Neuronal stem cell (in vitro differentiated cells): Measurements from ENCODE around the gene G2E3.

Experiments used
- DNase-seq: peaks from one replicate; pipeline ENCODE4 v3.0.0-alpha.2; 2013; ENCODE audit warnings: low spot score
- H2AFZ ChIP-seq: one replicate; pipeline ENCODE4 v1.6.1; 2013; ENCODE audit warnings: mild to moderate bottlenecking, low read length, inconsistent platforms
- H2AK5ac ChIP-seq: 2 replicates; pipeline ENCODE4 v1.6.1; 2013; ENCODE audit warnings: low read depth, mild to moderate bottlenecking, inconsistent platforms, low read length, moderate library complexity, mixed read lengths
- H2BK120ac ChIP-seq: 2 replicates; pipeline ENCODE4 v1.6.1; 2013; ENCODE audit warnings: low read depth, mild to moderate bottlenecking, inconsistent platforms, low read length, moderate library complexity, mixed read lengths
- H2BK12ac ChIP-seq: one replicate; pipeline ENCODE4 v1.6.1; 2013; ENCODE audit warnings: low read length, inconsistent platforms
- H2BK15ac ChIP-seq: 2 replicates; pipeline ENCODE4 v1.6.1; 2013; ENCODE audit warnings: mild to moderate bottlenecking, low read length, inconsistent platforms, mixed read lengths
- H2BK5ac ChIP-seq: one replicate; pipeline ENCODE4 v1.6.1; 2013; ENCODE audit warnings: inconsistent platforms, mild to moderate bottlenecking, low read length, moderate library complexity
- H3K14ac ChIP-seq: one replicate; pipeline ENCODE4 v1.6.1; 2013; ENCODE audit warnings: low read length, inconsistent platforms
- H3K18ac ChIP-seq: 2 replicates; pipeline ENCODE4 v1.6.1; 2013; ENCODE audit warnings: low read length, inconsistent platforms
- H3K23ac ChIP-seq: 2 replicates; pipeline ENCODE4 v1.6.1; 2013; ENCODE audit warnings: low read depth, mild to moderate bottlenecking, mixed read lengths, low read length, inconsistent platforms; ENCODE audit not compliant: poor library complexity
- H3K27ac ChIP-seq: replicated peaks from 3 replicates; pipeline ENCODE4 v1.5.1; 2013; ENCODE audit warnings: low read length, inconsistent platforms
- H3K27me3 ChIP-seq, 3 experiments: 2 replicates each; pipeline ENCODE4 v1.6.1; 2013; ENCODE audit warnings: low read length in 3 of 3, mild to moderate bottlenecking in 2 of 3, inconsistent platforms in 1 of 3, low read depth in 1 of 3, mixed read lengths in 1 of 3, moderate library complexity in 1 of 3; ENCODE audit not compliant: control insufficient read depth in 3 of 3, insufficient read depth in 3 of 3
- H3K36me3 ChIP-seq, 2 donors: replicated peaks in 1 of 2; 2 replicates each; pipeline ENCODE4 v1.6.1; 2013; ENCODE audit warnings: low read length in 2 of 2; ENCODE audit not compliant: control insufficient read depth in 2 of 2, insufficient read depth in 2 of 2
- H3K4ac ChIP-seq: 2 replicates; pipeline ENCODE4 v1.6.1; 2013; ENCODE audit warnings: inconsistent platforms, mild to moderate bottlenecking, low read length, moderate library complexity
- H3K4me1 ChIP-seq, 2 donors: 1 replicate in 1 of 2; 2 replicates in 1 of 2; pipeline ENCODE4 v1.6.1; 2013; ENCODE audit warnings: low read length in 2 of 2, low read depth in 1 of 2; ENCODE audit not compliant: control insufficient read depth in 2 of 2, insufficient read depth in 1 of 2
- H3K4me2 ChIP-seq: one replicate; pipeline ENCODE4 v1.6.1; 2013; ENCODE audit warnings: mild to moderate bottlenecking, low read length, inconsistent platforms; ENCODE audit not compliant: insufficient read depth, poor library complexity, severe bottlenecking
- H3K4me3 ChIP-seq, 2 donors: 2 replicates each; pipeline ENCODE4 v1.5.1; 2013; ENCODE audit warnings: low read length in 2 of 2, mild to moderate bottlenecking in 2 of 2, inconsistent platforms in 1 of 2, moderate library complexity in 1 of 2
- H3K79me1 ChIP-seq: one replicate; pipeline ENCODE4 v1.6.1; 2013; ENCODE audit warnings: low read depth, mild to moderate bottlenecking, inconsistent platforms, low read length, moderate library complexity
- H3K9ac ChIP-seq: one replicate; pipeline ENCODE4 v1.6.1; 2013; ENCODE audit warnings: mild to moderate bottlenecking, low read depth, low read length, inconsistent platforms; ENCODE audit not compliant: poor library complexity
- H3K9me3 ChIP-seq, 2 donors: replicated peaks in 1 of 2; 2 replicates each; pipeline versions ENCODE3 to v1.6.1; 2013; ENCODE audit warnings: low read length in 2 of 2, mild to moderate bottlenecking in 2 of 2, inconsistent platforms in 1 of 2, low read depth in 1 of 2, mixed read lengths in 1 of 2, moderate library complexity in 1 of 2; ENCODE audit not compliant: control insufficient read depth in 2 of 2, insufficient read depth in 1 of 2
- H4K8ac ChIP-seq: one replicate; pipeline ENCODE4 v1.6.1; 2013; ENCODE audit warnings: low read depth, mild to moderate bottlenecking, inconsistent platforms, low read length, moderate library complexity
- H4K91ac ChIP-seq: one replicate; pipeline ENCODE4 v1.6.1; 2013; ENCODE audit warnings: low read length, low read depth, mild to moderate bottlenecking, inconsistent platforms; ENCODE audit not compliant: poor library complexity
- WGBS, 2 donors: extraction: QIAGEN DNeasy Blood & Tissue Kit; methylation state at CpG; one replicate each; pipeline ENCODE4 v1.1.7; 2013; ENCODE audit warnings: missing lambda C conversion rate in 2 of 2, mixed read lengths in 1 of 2; ENCODE audit not compliant: insufficient read length in 2 of 2, insufficient replicate concordance in 1 of 2; ENCODE audit errors: extremely low coverage in 2 of 2; 5-methylcytosine and 5-hydroxymethylcytosine counted together

G2E3 gene

DNA sequence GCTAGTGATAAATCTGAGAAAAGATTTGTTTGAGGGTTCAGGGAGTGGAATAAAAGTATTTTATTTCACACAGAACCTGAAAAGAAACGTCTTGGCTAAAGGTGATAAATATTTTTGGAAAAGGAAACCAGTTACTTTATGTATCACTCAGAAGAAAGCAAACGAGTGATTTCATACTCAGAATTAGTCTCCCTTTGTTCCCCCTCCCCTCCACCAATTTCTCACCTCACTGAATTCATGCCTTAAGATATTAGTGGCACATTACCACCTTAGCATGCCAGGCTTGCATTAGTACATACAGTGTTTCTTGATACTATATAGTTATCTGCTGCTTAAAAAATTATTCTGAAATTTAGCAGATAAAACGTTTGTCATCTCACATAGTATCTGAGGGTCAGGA is 28.2 kb downstream of the G2E3 start:
- no peak overlapping the region for H2BK120ac ChIP-seq
- H4K8ac ChIP-seq = no peak overlapping the region
- peaks cover 2 to 86% of the 10 kb centered on the region in 2 donors for H3K36me3 ChIP-seq
- no peak overlapping the region for H2AK5ac ChIP-seq
- H3K4me1 ChIP-seq = no peaks in the 10 kb centered on the region
- no peak overlapping the region for H2BK15ac ChIP-seq
- peaks cover 3 to 27% of the 10 kb centered on the region in 2 donors for H3K9me3 ChIP-seq
- no peak overlapping the region for H3K18ac ChIP-seq
- DNase-seq = no peak
- H3K79me1 ChIP-seq = no peaks in the 10 kb centered on the region
- H2BK5ac ChIP-seq = no peak overlapping the region
- no peak overlapping the region for H3K9ac ChIP-seq
- WGBS, 2 donors = no CpG with 5 or more reads among the region's 3 CpGs
- no peak overlapping the region for H2AFZ ChIP-seq
- no peak overlapping the region for H2BK12ac ChIP-seq
- no peak overlapping the region for H3K14ac ChIP-seq
- no peaks in the 10 kb centered on the region for H3K27me3 ChIP-seq
- H3K4me2 ChIP-seq = no peak overlapping the region
- H4K91ac ChIP-seq = no peak overlapping the region
- no peak overlapping the region for H3K27ac ChIP-seq
- no peak overlapping the region for H3K4me3 ChIP-seq
- no peak overlapping the region for H3K4ac ChIP-seq
- H3K23ac ChIP-seq = no peak overlapping the region

DNA sequence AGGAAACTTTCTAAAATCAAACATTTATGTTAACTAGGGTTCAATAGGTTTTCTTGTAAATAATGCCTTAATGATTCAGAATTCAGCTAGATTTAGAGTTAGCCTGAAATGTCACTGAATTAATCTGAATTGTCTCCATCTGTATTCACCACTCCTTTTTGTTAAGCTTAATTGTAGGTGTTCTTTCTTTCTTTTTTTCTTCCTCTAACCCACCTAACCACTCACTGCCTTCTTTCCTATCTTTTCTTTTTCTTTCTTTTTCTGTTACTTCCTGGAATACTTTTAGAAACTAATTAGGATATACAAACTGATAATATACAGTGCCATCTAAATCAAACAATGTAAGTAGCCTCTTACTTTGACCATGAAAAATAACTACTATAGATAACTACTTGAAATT is 29.9 kb downstream of the G2E3 start:
- Histone ChIP-seq H2AFZ (no peak overlapping the region), H3K4me3 (no peak overlapping the region), H3K14ac (no peak overlapping the region), H3K18ac (no peak overlapping the region), H3K4me2 (no peak overlapping the region), H4K8ac (no peak overlapping the region), H3K4ac (no peak overlapping the region), H2BK5ac (no peak overlapping the region), H3K27me3 (no peaks in the 10 kb centered on the region), H3K4me1 (no peaks in the 10 kb centered on the region), H3K27ac (no peak overlapping the region), H3K79me1 (no peaks in the 10 kb centered on the region), H4K91ac (no peak overlapping the region), H3K36me3 (peaks cover under 1 to 88% of the 10 kb centered on the region in 2 donors), H2BK12ac (no peak overlapping the region), H2BK15ac (no peak overlapping the region), H2BK120ac (no peak overlapping the region), H3K9me3 (peaks cover 2 to 22% of the 10 kb centered on the region in 2 donors), H2AK5ac (no peak overlapping the region), H3K23ac (no peak overlapping the region), H3K9ac (no peak overlapping the region)
- DNase-seq = no peak

DNA sequence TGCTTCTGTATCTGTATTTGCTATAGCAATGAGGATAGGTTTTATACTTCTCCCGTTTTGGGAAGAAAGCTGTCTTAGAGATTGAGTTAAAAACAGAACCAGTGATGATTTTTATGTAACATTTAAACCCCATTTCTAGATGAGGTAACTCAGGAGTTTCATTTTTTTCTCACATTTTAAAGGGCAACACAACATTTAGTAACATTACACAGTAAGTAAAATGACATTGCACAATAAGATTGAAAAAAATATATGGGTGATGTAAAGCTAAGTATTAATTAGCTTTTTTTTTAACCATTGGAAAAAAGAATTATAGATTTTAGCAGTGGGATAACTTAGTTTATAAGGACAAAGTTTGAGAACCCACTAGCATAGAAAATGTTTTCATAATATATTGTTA is 38.0 kb downstream of the G2E3 start:
- H3K4me1 ChIP-seq = no peaks in the 10 kb centered on the region
- H2BK5ac ChIP-seq = no peak overlapping the region
- no CpG with 5 or more reads among the region's 1 CpG for WGBS, 2 donors

DNA sequence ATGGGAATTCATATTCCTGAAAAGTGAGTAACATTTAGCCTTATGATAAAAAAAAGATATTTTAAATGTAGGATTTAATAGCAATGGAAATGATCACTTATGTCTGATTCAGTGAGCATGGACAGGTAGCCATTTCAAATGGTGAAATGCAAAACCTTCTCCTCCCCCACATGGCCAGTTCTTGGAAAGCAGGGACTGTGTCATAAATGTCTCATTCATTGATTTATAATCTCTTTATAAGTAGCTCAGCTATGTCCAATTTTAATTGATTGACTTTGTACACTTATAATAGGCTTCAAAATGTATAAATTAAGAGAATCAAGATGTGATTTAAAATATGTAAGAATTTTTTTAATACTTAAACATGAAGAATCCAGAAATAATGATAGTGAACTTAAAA is 38.5 kb downstream of the G2E3 start:
- Histone ChIP-seq H3K14ac (no peak overlapping the region), H2BK5ac (no peak overlapping the region), H3K27ac (no peak overlapping the region), H2AK5ac (no peak overlapping the region), H2BK12ac (no peak overlapping the region), H2AFZ (no peak overlapping the region), H3K9me3 (no peaks in the 10 kb centered on the region), H4K91ac (no peak overlapping the region), H3K36me3 (peaks cover 15 to 88% of the 10 kb centered on the region in 2 donors), H2BK120ac (no peak overlapping the region), H3K79me1 (no peaks in the 10 kb centered on the region), H4K8ac (no peak overlapping the region), H3K4me1 (no peaks in the 10 kb centered on the region), H2BK15ac (no peak overlapping the region), H3K9ac (no peak overlapping the region), H3K27me3 (no peaks in the 10 kb centered on the region), H3K4me3 (no peak overlapping the region), H3K4me2 (no peak overlapping the region), H3K23ac (no peak overlapping the region), H3K4ac (no peak overlapping the region), H3K18ac (no peak overlapping the region)
- DNase-seq = no peak

More for the DNA sequence above, 38.0 kb downstream of the G2E3 start:
- H3K9ac ChIP-seq = no peak overlapping the region
- H3K4ac ChIP-seq = no peak overlapping the region
- no peak overlapping the region for H3K27ac ChIP-seq
- no peak overlapping the region for H2BK120ac ChIP-seq
- H2AK5ac ChIP-seq = no peak overlapping the region
- H3K27me3 ChIP-seq = no peaks in the 10 kb centered on the region
- no peak overlapping the region for H3K4me2 ChIP-seq
- H3K14ac ChIP-seq = no peak overlapping the region
- H3K4me3 ChIP-seq = no peak overlapping the region
- no peaks in the 10 kb centered on the region for H3K9me3 ChIP-seq
- H3K23ac ChIP-seq = no peak overlapping the region
- H3K36me3 ChIP-seq = peaks cover 15 to 88% of the 10 kb centered on the region in 2 donors
- H3K18ac ChIP-seq = no peak overlapping the region
- no peak overlapping the region for H2BK15ac ChIP-seq
- DNase-seq = no peak
- no peak overlapping the region for H2AFZ ChIP-seq
- no peaks in the 10 kb centered on the region for H3K79me1 ChIP-seq
- H4K8ac ChIP-seq = no peak overlapping the region
- no peak overlapping the region for H4K91ac ChIP-seq
- H2BK12ac ChIP-seq = no peak overlapping the region
